Lower leg skin (tissue), 4 donors: ENCODE data around the gene LIF. TPM values are rescaled to one million over a fixed set of nuclear protein-coding genes. Genes with fewer than 3 reads are reported as not detected.
"Not testable (repeated sequence)": the region's sequence is repeated elsewhere in the genome, so short reads cannot be mapped to it uniquely, and the experiment has no call there.

Experiments
- DNase-seq, 2 donors: peaks; one replicate each; pipeline ENCODE4 v3.0.0-alpha.2; 2019; ENCODE audit warnings: low spot score in 2 of 2
- H3K4me3 ChIP-seq: fragments of 200-600 bp; sonication (generic); 2 replicates; pipeline ENCODE4 v1.5.1; 2017; ENCODE audit warnings: mild to moderate bottlenecking, low read depth; ENCODE audit not compliant: poor library complexity, severe bottlenecking
- CTCF ChIP-seq, 3 donors: fragments of 450-650 bp; IDR thresholded peaks; one replicate each; pipeline ENCODE4 v1.5.1; 2016; ENCODE audit warnings: antibody characterized with exemption in 3 of 3, mild to moderate bottlenecking in 3 of 3, moderate library complexity in 2 of 3
- POLR2A ChIP-seq, 2 donors: fragments of 450-650 bp; IDR thresholded peaks; one replicate each; pipeline ENCODE4 v1.6.1; 2016 to 2017; ENCODE audit warnings: antibody characterized with exemption in 2 of 2, mild to moderate bottlenecking in 1 of 2, moderate library complexity in 1 of 2
- WGBS, 2 donors: methylation state at CpG; one replicate each; pipeline ENCODE4 v1.1.5; 2018; 5-methylcytosine and 5-hydroxymethylcytosine counted together
- intact Hi-C: fragments of 100-400 bp; cut with DNase I; formaldehyde crosslinking; loops from one replicate; pipeline ENCODE4 v1.15.0; 2023; ENCODE audit warnings: low total_unique reads
- total RNA-seq, 4 donors: library from RNA; depleted of rRNA; stranded (reverse); fragments of >200 nt; gene quantifications; one replicate each; pipeline ENCODE4 v1.1.0, GENCODE V29; 2016

The LIF gene
- total RNA-seq, 4 donors from 2014 or later: 5.2 to 11.8 (median 7.0) TPM

DNA sequence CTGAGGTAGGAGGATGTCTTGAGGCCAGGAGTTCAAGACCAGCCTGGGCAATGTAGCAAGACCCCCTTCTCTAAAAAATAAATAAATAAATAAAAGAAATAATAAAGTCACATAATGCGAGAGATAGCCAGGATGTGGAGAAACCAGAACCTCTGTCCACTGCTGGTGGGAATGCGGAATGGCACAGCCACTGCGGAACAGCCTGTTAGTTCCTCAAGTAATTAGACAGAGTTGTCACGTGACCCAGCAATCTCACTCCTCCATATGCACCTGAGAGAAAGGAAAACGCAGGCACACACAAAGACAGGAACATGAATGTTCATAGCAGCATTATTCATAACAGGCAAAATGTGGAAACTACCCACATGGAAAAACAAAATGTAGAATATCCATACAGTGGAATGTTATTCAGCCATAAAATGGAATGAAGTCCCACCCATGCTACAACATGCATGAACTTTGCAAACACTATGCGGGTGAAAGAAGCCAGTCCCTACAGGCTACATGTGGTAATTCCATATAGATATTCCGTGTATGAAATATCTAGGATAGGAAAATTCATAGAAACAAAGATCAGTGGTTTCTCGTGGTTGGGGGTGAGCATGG, 27.4 kb downstream of the LIF start:
- WGBS, 2 donors: 74 to 87% methylated on average over 8 of the region's 8 CpGs
- TF ChIP-seq POLR2A (IDR thresholded peaks at IDR 0.05) (no peak), CTCF (IDR thresholded peaks at IDR 0.05) (no peak)
- intact Hi-C loops: no loop called here
- no peak for DNase-seq
- no peak overlapping the region for H3K4me3 ChIP-seq

GRCh38 chr22:30217698-30218560, 28.6 kb downstream of the LIF start:
- WGBS, 2 donors: 50 to 62% methylated on average over 23 of the region's 23 CpGs
- intact Hi-C loops: no loop called here
- TF ChIP-seq CTCF (IDR thresholded peaks at IDR 0.05) (no peak), POLR2A (IDR thresholded peaks at IDR 0.05) (no peak)
- H3K4me3 ChIP-seq: no peak overlapping the region
- DNase-seq: no peak

DNA sequence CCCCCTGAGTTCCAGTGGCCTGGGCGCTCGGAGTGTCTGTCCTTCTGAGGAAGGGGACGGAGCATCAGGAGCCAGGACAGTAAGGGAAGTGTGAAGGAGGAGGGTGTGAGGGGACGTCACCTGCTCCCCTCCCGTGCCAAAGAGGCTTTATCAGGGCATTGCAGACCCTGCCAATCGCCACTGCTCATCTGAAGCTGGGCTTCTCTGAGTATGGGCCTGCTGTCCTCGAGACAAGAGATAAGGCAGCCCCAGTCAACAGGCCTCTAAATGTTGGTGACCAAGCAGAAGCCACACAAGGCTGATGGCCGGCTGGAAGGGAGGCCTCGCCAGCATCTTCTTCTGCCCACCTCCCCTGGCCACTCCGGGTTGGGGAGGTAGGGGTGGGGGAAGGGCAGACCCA, 29.8 kb downstream of the LIF start:
- intact Hi-C loops: no loop called here
- H3K4me3 ChIP-seq: no peak overlapping the region
- WGBS, 2 donors: 88% methylated on average over 10 of the region's 10 CpGs
- DNase-seq: no peak
- TF ChIP-seq POLR2A (IDR thresholded peaks at IDR 0.05): no peak
- TF ChIP-seq CTCF (IDR thresholded peaks at IDR 0.05): no peak

DNA sequence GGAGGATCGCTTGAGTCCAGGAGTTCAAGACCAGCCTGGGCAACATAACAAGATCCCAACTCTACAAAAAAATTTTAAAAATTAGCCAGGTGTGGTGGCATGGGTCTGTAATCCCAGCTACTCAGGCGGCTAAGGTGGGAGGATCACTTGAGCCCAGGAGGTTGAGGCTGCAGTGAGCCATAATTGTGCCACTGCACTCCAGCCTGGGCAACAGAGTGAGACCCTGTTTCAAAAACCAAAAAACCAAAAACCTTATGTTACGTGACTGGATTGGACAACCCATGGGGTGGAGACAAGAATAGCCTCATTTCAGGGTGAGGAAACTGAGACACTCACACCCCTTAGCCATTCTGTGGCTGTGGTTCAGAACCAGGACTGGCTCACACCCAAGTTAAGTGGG, 30.3 kb downstream of the LIF start:
- DNase-seq, intact Hi-C loops, H3K4me3 ChIP-seq: not testable (repeated sequence)
- WGBS, 2 donors: 93 to 94% methylated on average over 3 of the region's 3 CpGs

GRCh38 chr22:30214703-30215407, 31.7 kb downstream of the LIF start:
- no peak for DNase-seq
- no peak for TF ChIP-seq POLR2A (IDR thresholded peaks at IDR 0.05)
- TF ChIP-seq CTCF (IDR thresholded peaks at IDR 0.05): no peak
- no peak overlapping the region for H3K4me3 ChIP-seq
- intact Hi-C loops: loop anchor here (5.0 kb wide), 1 partner anchor 578 kb away; no protein-coding TSS in a partner anchor
- 80 to 86% methylated on average over 12 of the region's 12 CpGs for WGBS, 2 donors

- 52 to 55% methylated on average over 8 of the region's 8 CpGs for WGBS, 2 donors
- no peak for DNase-seq
- intact Hi-C loops: loop anchor here (5.0 kb wide), 1 partner anchor 576 kb away; no protein-coding TSS in a partner anchor
- H3K4me3 ChIP-seq: no peak overlapping the region
- TF ChIP-seq POLR2A (IDR thresholded peaks at IDR 0.05): no peak
- no peak for TF ChIP-seq CTCF (IDR thresholded peaks at IDR 0.05)
Observed at GRCh38 chr22:30212996-30213441, 33.5 kb downstream of the LIF start.
